NCI-H1105 (cell line): Measurements from ENCODE around the gene LENG8.
A peak's percentile ranks its signal among the peaks of the same experiment; 100 is the strongest.
"Not testable (repeated sequence)": the region's sequence is repeated elsewhere in the genome, so short reads cannot be mapped to it uniquely, and the experiment has no call there.

ENCODE experiments used
- DNase-seq: peaks from one replicate; lab custom pipeline; 2025; lab: John Stamatoyannopoulos, UW

The LENG8 gene

DNA sequence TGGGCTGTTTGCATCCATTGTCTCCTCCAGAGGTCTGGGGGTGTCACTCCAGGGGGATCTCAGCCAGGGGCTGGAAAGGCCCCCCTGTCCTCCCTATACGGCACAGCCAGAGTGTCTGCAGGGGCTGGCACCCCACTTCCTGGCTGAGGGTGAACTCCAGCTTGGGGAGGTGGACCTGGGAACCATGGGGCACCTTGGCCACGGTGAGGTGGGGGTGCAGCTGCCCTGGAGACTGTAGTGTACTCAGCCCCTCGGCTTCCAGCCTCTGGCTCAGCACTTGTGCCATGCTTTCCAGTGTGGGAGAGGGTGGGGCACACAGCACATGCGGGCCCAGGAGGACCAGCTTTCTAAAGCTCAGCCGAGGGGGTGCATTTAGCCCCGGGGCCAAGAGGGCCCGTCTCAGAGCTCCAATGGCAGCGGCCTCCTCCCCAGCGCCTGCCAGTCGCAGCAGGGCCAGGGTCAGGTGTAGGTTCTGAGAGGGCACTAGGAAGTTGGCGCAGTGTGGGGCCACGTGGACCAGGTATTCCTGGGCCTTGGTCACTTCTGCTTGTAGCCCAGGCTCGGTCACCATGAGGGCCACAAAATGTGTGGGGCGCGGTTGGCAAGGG lies 13.2 kb downstream of the LENG8 start:
- DNase-seq = no peak

GRCh38 chr19:54462655-54463530 lies 13.9 kb downstream of the LENG8 start:
- DNase-seq = peak; percentile 15

DNA sequence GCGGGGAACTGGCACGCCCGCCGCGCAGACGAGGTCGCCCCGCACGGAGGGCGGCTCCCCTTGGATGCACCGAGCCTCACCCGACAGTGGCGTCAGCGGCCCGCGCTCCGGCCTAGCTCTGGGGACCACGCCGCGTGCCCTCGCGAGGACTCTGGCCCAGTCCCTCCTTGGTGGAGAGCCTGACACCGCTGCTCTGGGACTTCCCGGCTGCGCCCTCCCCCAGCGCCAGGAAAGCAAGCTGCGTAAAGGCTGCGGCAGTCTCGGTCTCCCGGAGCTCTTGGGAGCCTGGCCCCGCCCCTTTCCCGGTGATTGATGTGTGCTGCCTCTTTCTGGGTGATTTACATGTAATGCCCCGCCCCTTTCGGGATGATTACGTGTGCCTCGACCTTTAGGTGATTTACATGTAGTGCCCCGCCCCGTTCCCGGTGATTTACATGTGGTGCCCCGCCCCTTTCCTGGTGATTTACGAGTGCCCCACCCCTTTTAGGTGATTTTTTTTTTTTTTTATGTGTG lies 14.6 kb downstream of the LENG8 start, which contains the start of gene LENG9:
Gene LENG9 (minus strand): TSS at position 248 of the 513 bp plus-strand sequence. CDS start 252 bp downstream, outside the sequence.
- DNase-seq = peak; percentile 69

GRCh38 chr19:54464044-54464629 lies 15.1 kb downstream of the LENG8 start:
- DNase-seq = peak; percentile 85

DNA sequence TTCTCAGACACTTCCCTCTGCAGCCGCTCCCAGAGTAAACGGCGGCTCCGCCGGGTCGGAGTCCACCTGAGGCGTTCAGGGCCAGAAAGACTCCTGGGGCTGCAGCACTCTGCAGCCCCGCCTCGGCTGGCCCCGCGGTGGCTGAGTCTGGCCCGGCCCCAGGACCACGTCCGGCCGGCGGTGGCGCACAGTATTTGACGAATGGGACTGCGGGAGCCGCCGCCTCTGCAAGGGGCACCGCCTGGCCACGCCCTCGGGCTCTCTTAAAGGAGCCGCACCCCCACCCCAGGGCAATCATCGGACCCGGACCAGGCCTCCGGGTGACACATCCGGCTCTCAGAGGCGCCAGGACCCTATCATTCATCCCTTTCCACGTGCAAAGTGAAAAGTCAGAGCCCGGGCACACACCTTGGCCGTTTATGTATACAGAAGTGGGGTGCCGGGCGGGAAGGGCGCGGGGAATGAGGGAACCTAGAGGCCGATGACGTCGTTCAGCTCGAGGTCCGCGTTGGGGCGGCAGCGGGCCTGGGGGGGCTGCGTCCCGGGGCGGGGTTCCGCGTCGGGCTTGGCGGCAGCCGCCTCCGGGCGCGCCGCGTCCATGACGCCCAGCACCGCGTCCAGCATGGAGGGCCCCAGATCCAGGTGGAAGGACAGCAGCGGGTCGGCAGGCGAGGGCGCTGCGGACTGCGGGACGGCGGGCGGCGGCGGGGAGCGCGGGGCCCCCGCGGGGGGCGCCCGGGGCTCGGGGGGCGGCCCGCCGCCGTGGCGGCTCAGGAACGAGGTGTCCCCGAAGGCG lies 15.8 kb downstream of the LENG8 start:
- peak; percentile 67 for DNase-seq

- no peak for DNase-seq
Measured at GRCh38 chr19:54465426-54466109, 16.6 kb downstream of the LENG8 start.

GRCh38 chr19:54466110-54466480 lies 17.1 kb downstream of the LENG8 start:
- not testable (repeated sequence) for DNase-seq

GRCh38 chr19:54469496-54469934 lies 20.5 kb downstream of the LENG8 start:
- DNase-seq = peak; percentile 14

GRCh38 chr19:54470276-54470887 lies 21.4 kb downstream of the LENG8 start:
- DNase-seq = no peak

DNA sequence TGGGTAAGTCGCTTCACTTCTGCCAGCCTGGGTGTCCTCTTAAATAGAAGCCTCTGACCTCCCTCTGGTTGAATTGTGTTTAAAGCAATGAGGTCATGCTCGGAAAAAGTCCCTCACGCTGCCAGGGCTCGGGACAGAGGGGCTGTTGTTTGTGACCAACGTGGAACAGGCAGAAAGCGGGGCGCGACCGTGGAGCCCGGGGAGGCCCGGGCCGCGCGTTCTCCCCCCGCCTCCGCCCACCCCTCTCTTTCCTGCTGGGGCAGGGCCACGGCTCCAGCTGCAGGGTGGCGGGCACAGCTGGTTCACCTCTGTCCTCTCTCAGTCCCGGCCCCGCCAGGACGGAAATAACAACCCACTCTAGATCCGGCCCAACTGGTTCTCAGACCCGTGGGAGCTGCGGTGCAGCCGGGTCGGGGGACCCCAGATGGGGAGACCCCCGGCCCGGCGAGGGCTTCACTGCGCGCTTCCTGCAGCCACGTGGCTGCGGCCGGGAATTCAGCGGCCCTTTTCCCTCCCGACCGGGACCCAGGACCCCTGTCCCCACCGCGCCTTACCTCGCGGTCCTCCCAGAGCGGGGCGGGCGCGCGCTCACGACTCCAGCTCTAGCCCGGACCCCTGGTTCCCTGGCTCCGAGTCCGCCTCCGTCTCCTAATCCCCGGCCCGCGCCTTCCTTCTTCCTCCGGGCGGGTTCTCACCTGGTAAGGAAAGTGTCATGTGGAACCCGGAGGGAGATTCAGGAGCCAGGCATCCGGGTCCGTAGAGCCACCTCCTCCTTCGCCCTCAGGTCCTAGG lies 22.2 kb downstream of the LENG8 start:
- DNase-seq = no peak

DNA sequence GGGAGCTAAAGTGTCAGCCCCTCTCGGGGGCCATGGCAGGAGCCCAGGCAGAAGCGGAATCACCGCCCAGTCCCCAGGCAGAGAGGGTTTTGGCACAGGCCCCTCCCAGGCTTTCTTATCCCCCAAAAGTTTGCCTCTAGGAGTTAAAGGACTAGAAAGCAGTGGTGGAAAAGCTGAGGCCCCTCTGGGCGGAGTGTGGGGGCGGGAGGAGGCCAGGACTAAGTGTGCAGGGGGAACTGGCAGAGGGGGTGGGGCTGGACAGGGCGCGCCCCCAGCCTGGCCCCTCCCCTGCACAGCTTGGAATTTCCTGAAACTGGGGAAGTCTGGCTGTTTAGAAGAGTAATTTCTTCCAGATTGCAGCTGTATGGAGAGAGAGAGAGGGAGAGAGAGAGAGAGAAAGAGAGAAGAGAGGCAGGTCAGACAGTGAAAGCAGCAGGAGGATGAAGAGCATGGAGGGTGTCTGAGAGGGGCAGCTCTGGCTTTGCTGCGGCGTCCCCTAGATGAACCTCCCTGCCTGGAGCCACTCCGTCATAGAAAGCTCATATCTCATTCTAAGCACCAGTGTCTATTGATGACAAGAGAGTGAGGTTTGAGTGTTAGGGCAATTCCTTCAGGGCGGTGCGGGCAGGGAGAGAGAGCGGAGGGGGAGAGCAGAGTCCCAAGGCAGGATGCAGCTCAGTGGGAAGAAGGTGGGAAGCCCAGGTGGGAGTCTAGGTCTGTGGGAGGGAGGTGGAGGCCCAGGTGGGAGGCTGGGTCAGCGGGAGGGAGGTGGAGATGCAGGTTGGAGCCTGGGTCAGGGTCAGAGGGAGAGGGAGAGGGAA lies 24.3 kb downstream of the LENG8 start, which contains the start of gene CDC42EP5:
Gene CDC42EP5 (minus strand): TSS at position 226 of the 821 bp plus-strand sequence. CDS start 7,749 bp downstream, outside the sequence.
- DNase-seq = no peak

DNA sequence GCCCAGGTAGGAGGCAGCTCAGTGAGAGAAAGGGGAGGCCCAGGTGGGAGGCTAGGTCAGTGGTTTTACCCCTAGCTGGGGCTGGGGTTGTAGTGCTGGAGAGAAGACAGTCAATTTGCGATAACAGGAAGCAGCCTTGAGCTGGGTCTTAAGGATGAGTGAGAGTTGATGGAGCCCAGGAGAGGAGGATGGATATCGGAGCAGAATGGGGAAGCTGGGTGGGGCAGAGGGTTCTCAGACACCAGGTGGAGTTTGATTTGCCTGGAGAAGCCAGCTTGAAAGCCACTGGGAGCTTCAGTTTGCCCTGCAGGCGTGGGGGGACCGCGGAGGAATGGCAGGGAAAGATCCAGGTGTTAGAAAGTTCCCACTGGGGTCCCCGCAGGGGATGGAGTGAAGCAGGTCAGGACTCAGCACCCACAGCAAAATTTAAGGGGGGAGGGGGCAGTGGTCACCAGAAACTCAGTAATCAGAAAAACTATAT lies 24.9 kb downstream of the LENG8 start:
- DNase-seq = no peak

- no peak for DNase-seq
Measured at GRCh38 chr19:54475706-54476105, 26.7 kb downstream of the LENG8 start.

DNA sequence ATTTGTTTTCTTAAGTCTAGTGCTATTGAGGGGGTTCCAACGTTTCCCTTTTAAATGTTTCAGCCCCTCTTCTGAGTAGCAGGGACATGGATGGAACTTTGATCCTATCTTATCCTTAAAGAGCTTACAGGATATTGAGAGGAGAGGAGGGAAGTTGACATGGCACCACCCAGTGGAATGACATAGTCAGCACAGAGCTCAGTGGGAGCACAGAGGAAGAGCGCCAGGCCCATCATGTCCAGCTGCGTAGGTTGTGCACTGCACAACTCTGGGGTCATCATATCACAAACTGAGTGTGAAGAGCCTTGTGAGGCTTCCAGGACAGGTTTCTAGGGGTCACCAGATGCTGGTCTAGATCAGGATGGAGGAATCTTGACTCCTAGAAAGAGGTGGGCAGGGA lies 28.7 kb downstream of the LENG8 start:
- no peak for DNase-seq

- peak; percentile 55 for DNase-seq
Measured at GRCh38 chr19:54478677-54479266, 29.8 kb downstream of the LENG8 start.

GRCh38 chr19:54480051-54480450 lies 31.1 kb downstream of the LENG8 start:
- no peak for DNase-seq

- DNase-seq = peak; percentile 55
Measured at GRCh38 chr19:54481326-54481930, 32.4 kb downstream of the LENG8 start.

GRCh38 chr19:54482889-54483288 lies 33.9 kb downstream of the LENG8 start:
- no peak for DNase-seq
